ENCODE measurements around the gene SIRT1.

GRCh38 chr10:67836972-67837371 lies 47.5 kb upstream of the SIRT1 start:
- TF ChIP-seq EZH2 (IDR thresholded peaks at IDR 0.05; ENCODE audit: low read length, unreplicated experiment) (no peak), CTCF (conservative IDR thresholded peaks at IDR 0.05; ENCODE audit: low read depth, low read length) (no peak), EZH2phosphoT487 (IDR thresholded peaks at IDR 0.05; ENCODE audit: borderline replicate concordance, low read length) (no peak)

Data from PC-3 (cell line).